ENCODE data around the gene CYP4F2.
"Not testable (repeated sequence)": the region's sequence is repeated elsewhere in the genome, so short reads cannot be mapped to it uniquely, and the experiment has no call there.

The CYP4F2 gene

GRCh38 chr19:15899561-15899960 is 1.7 kb upstream of the CYP4F2 start:
- DNase-seq = not testable (repeated sequence)

- no peak for DNase-seq
Observed at GRCh38 chr19:15897026-15897737, 692 bp downstream of the CYP4F2 start.

- DNase-seq = no peak
Observed at GRCh38 chr19:15895876-15896430, 1.9 kb downstream of the CYP4F2 start.

GRCh38 chr19:15894359-15894758 is 3.5 kb downstream of the CYP4F2 start:
- no peak for DNase-seq

GRCh38 chr19:15893477-15893876 is 4.4 kb downstream of the CYP4F2 start:
- DNase-seq = no peak

GRCh38 chr19:15892012-15892411 is 5.9 kb downstream of the CYP4F2 start:
- DNase-seq = no peak

- DNase-seq = no peak
Observed at GRCh38 chr19:15891434-15891833, 6.4 kb downstream of the CYP4F2 start.

GRCh38 chr19:15889339-15889738 is 8.5 kb downstream of the CYP4F2 start:
- DNase-seq = not testable (repeated sequence)

GRCh38 chr19:15885919-15886318 is 12.0 kb downstream of the CYP4F2 start:
- no peak for DNase-seq

GRCh38 chr19:15885167-15885566 is 12.7 kb downstream of the CYP4F2 start:
- DNase-seq = no peak

- not testable (repeated sequence) for DNase-seq
Observed at GRCh38 chr19:15883329-15883728, 14.5 kb downstream of the CYP4F2 start.

GRCh38 chr19:15874821-15875474 is 22.9 kb downstream of the CYP4F2 start:
- DNase-seq = no peak

GRCh38 chr19:15873771-15874170 is 24.1 kb downstream of the CYP4F2 start:
- not testable (repeated sequence) for DNase-seq

GRCh38 chr19:15871570-15871969 is 26.3 kb downstream of the CYP4F2 start:
- DNase-seq = peak in 1 of 2 donors; percentile 4

- no peak for DNase-seq
Observed at GRCh38 chr19:15869873-15870272, 28.0 kb downstream of the CYP4F2 start.

GRCh38 chr19:15869109-15869555 is 28.7 kb downstream of the CYP4F2 start:
- DNase-seq = peak; percentile 19 to 52

GRCh38 chr19:15866636-15867035 is 31.2 kb downstream of the CYP4F2 start:
- DNase-seq = no peak

GRCh38 chr19:15864824-15865223 is 33.0 kb downstream of the CYP4F2 start:
- DNase-seq = no peak

- DNase-seq = no peak
Observed at GRCh38 chr19:15863272-15863671, 34.6 kb downstream of the CYP4F2 start.

GRCh38 chr19:15862444-15862843 is 35.4 kb downstream of the CYP4F2 start:
- DNase-seq = no peak

- no peak for DNase-seq
Observed at GRCh38 chr19:15860522-15860921, 37.4 kb downstream of the CYP4F2 start.

GRCh38 chr19:15859187-15859586 is 38.7 kb downstream of the CYP4F2 start:
- DNase-seq = no peak

GRCh38 chr19:15850385-15850784 is 47.5 kb downstream of the CYP4F2 start:
- DNase-seq = no peak

GRCh38 chr19:15846923-15847322 is 51.0 kb downstream of the CYP4F2 start:
- DNase-seq = no peak
